H9 (cell line): ENCODE measurements around the gene DNAAF2. TPM values are rescaled to one million over a fixed set of nuclear protein-coding genes. Genes with fewer than 3 reads are reported as not detected.

Experiments used
- DNase-seq: peaks from one replicate; pipeline ENCODE4 v3.0.0-alpha.2; 2017
- H2AFZ ChIP-seq: one replicate; pipeline ENCODE4 v1.6.1; 2013; ENCODE audit warnings: mild to moderate bottlenecking, low read length, control low read depth, moderate library complexity
- H2AK5ac ChIP-seq: 2 replicates; pipeline ENCODE4 v1.6.1; 2013; ENCODE audit warnings: low read length, control low read depth, mixed read lengths; ENCODE audit not compliant: insufficient read length
- H2BK120ac ChIP-seq: one replicate; pipeline ENCODE4 v1.6.1; 2013; ENCODE audit warnings: low read depth, mild to moderate bottlenecking, low read length, control low read depth, inconsistent platforms; ENCODE audit not compliant: poor library complexity, severe bottlenecking
- H2BK12ac ChIP-seq: 2 replicates; pipeline ENCODE4 v1.6.1; 2013; ENCODE audit warnings: low read length, control low read depth, mixed read lengths, low read depth; ENCODE audit not compliant: insufficient read length
- H2BK15ac ChIP-seq: 2 replicates; pipeline ENCODE4 v1.6.1; 2013; ENCODE audit warnings: low read depth, low read length, control low read depth
- H2BK20ac ChIP-seq: one replicate; pipeline ENCODE4 v1.6.1; 2013; ENCODE audit warnings: low read depth, mild to moderate bottlenecking, low read length, control low read depth, inconsistent platforms; ENCODE audit not compliant: poor library complexity, severe bottlenecking
- H2BK5ac ChIP-seq: 2 replicates; pipeline ENCODE4 v1.6.1; 2013; ENCODE audit warnings: low read length, control low read depth, mixed read lengths; ENCODE audit not compliant: insufficient read length
- H3K14ac ChIP-seq: 2 replicates; pipeline ENCODE4 v1.6.1; 2013; ENCODE audit warnings: low read length, control low read depth; ENCODE audit not compliant: insufficient read depth
- H3K18ac ChIP-seq: 2 replicates; pipeline ENCODE4 v1.6.1; 2013; ENCODE audit warnings: low read depth, mild to moderate bottlenecking, mixed read lengths, low read length, control low read depth; ENCODE audit not compliant: insufficient read length
- H3K23ac ChIP-seq: 2 replicates; pipeline ENCODE4 v1.6.1; 2013; ENCODE audit warnings: low read length, control low read depth, mixed read lengths, low read depth; ENCODE audit not compliant: insufficient read length
- H3K23me2 ChIP-seq: 2 replicates; pipeline ENCODE4 v1.6.1; 2013; ENCODE audit warnings: low read depth, mild to moderate bottlenecking, mixed read lengths, low read length, control low read depth; ENCODE audit not compliant: insufficient read length, poor library complexity, severe bottlenecking
- H3K27ac ChIP-seq: 2 replicates; pipeline ENCODE4 v1.5.1; 2013; ENCODE audit warnings: low read length, control low read depth, mixed read lengths, low read depth; ENCODE audit not compliant: insufficient read length
- H3K27me3 ChIP-seq: 2 replicates; pipeline ENCODE4 v1.6.1; 2013; ENCODE audit warnings: low read length, control low read depth, inconsistent platforms; ENCODE audit not compliant: insufficient read depth
- H3K4ac ChIP-seq: 2 replicates; pipeline ENCODE4 v1.6.1; 2013; ENCODE audit warnings: low read depth, mild to moderate bottlenecking, control low read depth, inconsistent platforms, low read length, moderate library complexity
- H3K4me1 ChIP-seq: 2 replicates; pipeline ENCODE4 v1.6.1; 2013; ENCODE audit warnings: low read length, control low read depth, inconsistent platforms; ENCODE audit not compliant: insufficient read depth
- H3K4me2 ChIP-seq: 2 replicates; pipeline ENCODE4 v1.6.1; 2013; ENCODE audit warnings: low read length, control low read depth, mixed read lengths; ENCODE audit not compliant: insufficient read length, insufficient read depth
- H3K56ac ChIP-seq: 2 replicates; pipeline ENCODE4 v1.6.1; 2013; ENCODE audit warnings: low read depth, mild to moderate bottlenecking, mixed read lengths, low read length, control low read depth; ENCODE audit not compliant: insufficient read length
- H3K79me1 ChIP-seq: 2 replicates; pipeline ENCODE4 v1.6.1; 2013; ENCODE audit warnings: low read depth, mild to moderate bottlenecking, moderate library complexity, low read length, control low read depth, inconsistent platforms; ENCODE audit not compliant: insufficient read depth, poor library complexity, severe bottlenecking
- H3K79me2 ChIP-seq: 2 replicates; pipeline ENCODE4 v1.6.1; 2013; ENCODE audit warnings: low read length, control low read depth, inconsistent platforms; ENCODE audit not compliant: insufficient read depth
- H3K9ac ChIP-seq: 2 replicates; pipeline ENCODE4 v1.6.1; 2013; ENCODE audit warnings: low read length, control low read depth, mixed read lengths; ENCODE audit not compliant: insufficient read length; ENCODE audit errors: extremely low read depth
- H3K9me3 ChIP-seq: one replicate; pipeline ENCODE4 v1.6.1; 2013; ENCODE audit warnings: low read depth, low read length, inconsistent platforms; ENCODE audit not compliant: control insufficient read depth
- H3T11ph ChIP-seq: one replicate; pipeline ENCODE4 v1.6.1; 2013; ENCODE audit warnings: mild to moderate bottlenecking, low read length, control low read depth, inconsistent platforms
- H4K20me1 ChIP-seq: one replicate; pipeline ENCODE4 v1.6.1; 2013; ENCODE audit not compliant: control insufficient read depth, insufficient read length, insufficient read depth
- H4K5ac ChIP-seq: 2 replicates; pipeline ENCODE4 v1.6.1; 2013; ENCODE audit warnings: low read depth, mild to moderate bottlenecking, mixed read lengths, low read length, control low read depth; ENCODE audit not compliant: insufficient read length
- H4K8ac ChIP-seq: replicated peaks from 2 replicates; pipeline ENCODE4 v1.6.1; 2013; ENCODE audit warnings: low read length, control low read depth, mixed read lengths, low read depth; ENCODE audit not compliant: insufficient read length
- H4K91ac ChIP-seq: 2 replicates; pipeline ENCODE4 v1.6.1; 2013; ENCODE audit warnings: low read depth, mild to moderate bottlenecking, moderate library complexity, mixed read lengths, low read length, control low read depth; ENCODE audit not compliant: insufficient read length
- H3K27ac Mint-ChIP-seq, 3 experiments: 2 replicates in 2 of 3; 3 replicates in 1 of 3; pipeline ENCODE4 v1.8.0; 2020 to 2021; ENCODE audit warnings: mixed read lengths in 3 of 3, mild to moderate bottlenecking in 1 of 3, moderate library complexity in 1 of 3
- H3K27me3 Mint-ChIP-seq: 2 replicates; pipeline ENCODE4 v1.8.0; 2021; ENCODE audit warnings: low read depth, mild to moderate bottlenecking, moderate library complexity, mixed read lengths
- H3K36me3 Mint-ChIP-seq, 3 experiments: 2 replicates in 2 of 3; 3 replicates in 1 of 3; pipeline ENCODE4 v1.8.0; 2020 to 2021; ENCODE audit warnings: low read depth in 3 of 3, mixed read lengths in 3 of 3; ENCODE audit not compliant: insufficient read depth in 1 of 3
- H3K4me1 Mint-ChIP-seq, 2 experiments: 2 replicates each; pipeline ENCODE4 v1.8.0; 2020; ENCODE audit warnings: mixed read lengths in 2 of 2
- H3K4me3 Mint-ChIP-seq, 2 experiments: 2 replicates in 1 of 2; 3 replicates in 1 of 2; pipeline ENCODE4 v1.8.0; 2020 to 2021; ENCODE audit warnings: mild to moderate bottlenecking in 2 of 2, mixed read lengths in 2 of 2, moderate library complexity in 1 of 2
- H3K9me3 Mint-ChIP-seq, 2 experiments: 2 replicates in 1 of 2; 3 replicates in 1 of 2; pipeline ENCODE4 v1.8.0; 2020; ENCODE audit warnings: mild to moderate bottlenecking in 2 of 2, mixed read lengths in 2 of 2, moderate library complexity in 1 of 2
- WGBS: extraction: QIAGEN DNeasy Blood & Tissue Kit; methylation state at CpG from one replicate; pipeline ENCODE4 v1.1.7; 2013; ENCODE audit warnings: missing lambda C conversion rate, low lambda C conversion rate, mixed read lengths; ENCODE audit not compliant: insufficient read length; ENCODE audit errors: extremely low coverage; 5-methylcytosine and 5-hydroxymethylcytosine counted together
- total RNA-seq: library from RNA; stranded (reverse); gene quantifications from 2 replicates; pipeline ENCODE4 v1.2.1, GENCODE V29; 2021
- TF ChIP-seq, protein P1 (sequence below): fragments of 200-600 bp; sonication (generic); conservative IDR thresholded peaks from 3 replicates; pipeline ENCODE4 v1.8.0; 2021; ENCODE audit warnings: antibody characterized with exemption, mild to moderate bottlenecking

The DNAAF2 gene
- total RNA-seq, 1 experiment from 2014 or later = 26.3 TPM

DNA sequence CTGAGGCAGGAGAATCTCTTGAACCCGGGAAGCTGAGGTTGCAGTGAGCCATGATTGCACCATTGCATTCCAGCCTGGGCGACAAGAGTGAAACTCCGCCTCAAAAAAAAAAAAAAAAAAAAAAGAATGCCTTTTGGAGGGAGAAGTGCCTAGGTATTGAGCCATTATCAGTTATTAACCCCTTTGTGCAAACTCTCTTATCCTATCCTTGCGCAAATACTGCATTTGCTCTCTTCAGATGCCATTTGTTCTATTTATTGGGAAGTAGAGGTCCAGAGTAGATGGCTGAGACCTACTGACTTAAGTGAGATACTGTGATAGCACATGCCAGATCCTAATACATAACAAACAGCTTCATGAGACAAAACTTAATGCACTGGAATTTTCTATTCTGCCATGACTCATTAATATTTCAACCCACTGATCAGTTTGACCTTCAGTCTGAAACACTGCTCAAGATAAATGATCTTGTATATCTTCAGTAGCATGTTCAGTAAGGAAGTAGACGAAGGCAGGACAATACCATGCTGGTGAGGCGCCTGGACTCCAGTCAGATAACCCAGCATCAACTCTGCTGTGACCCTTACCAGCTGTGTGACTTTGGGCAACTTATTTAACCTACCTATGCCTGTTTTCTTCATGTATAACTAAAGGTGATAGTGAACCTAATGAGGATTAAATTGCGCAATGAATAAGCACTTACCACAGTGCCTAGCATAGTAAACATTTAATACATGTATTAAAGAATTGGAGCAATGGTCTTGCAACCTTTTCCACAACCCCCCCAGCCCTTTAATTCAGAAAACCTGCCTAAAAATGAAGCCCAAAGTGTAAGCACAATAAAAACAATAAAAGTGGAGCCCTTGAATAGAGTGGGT lies 5.7 kb upstream of the DNAAF2 start:
- Mint-ChIP-seq H3K9me3 (no peaks in the 10 kb centered on the region), H3K4me3 (no peak overlapping the region), H3K4me1 (peaks cover 4 to 20% of the 10 kb centered on the region in 2 experiments), H3K36me3 (peaks cover 18 to 47% (median 19%) of the 10 kb centered on the region in 3 experiments; a peak in 6 of 7 replicates), H3K27me3 (no peaks in the 10 kb centered on the region), H3K27ac (peak overlapping the region in 1 of 3 experiments; percentile 46; a peak in 2 of 7 replicates)
- DNase-seq = no peak
- Histone ChIP-seq H3K9ac (no peak overlapping the region), H3K23ac (no peak overlapping the region), H3K14ac (no peak overlapping the region), H3K27ac (no peak overlapping the region), H3K9me3 (no peaks in the 10 kb centered on the region), H3K23me2 (no peaks in the 10 kb centered on the region), H3K4ac (no peak overlapping the region), H2BK120ac (no peak overlapping the region), H2AK5ac (no peak overlapping the region), H4K20me1 (no peaks in the 10 kb centered on the region), H3K79me2 (peaks cover 4% of the 10 kb centered on the region; the same call in 1 of the 2 replicates), H3K27me3 (no peaks in the 10 kb centered on the region), H4K5ac (no peak overlapping the region), H3K56ac (no peak overlapping the region), H3K4me1 (no peaks in the 10 kb centered on the region; the same call in 1 of the 2 replicates), H3K4me2 (no peak overlapping the region), H4K91ac (no peak overlapping the region), H3T11ph (no peak overlapping the region), H2BK15ac (no peak overlapping the region), H2BK20ac (no peak overlapping the region), H2AFZ (no peak overlapping the region), H3K79me1 (peaks cover 8% of the 10 kb centered on the region), H3K18ac (no peak overlapping the region), H4K8ac (no peak overlapping the region), H2BK5ac (no peak overlapping the region), H2BK12ac (no peak overlapping the region)
- TF ChIP-seq, protein P1, sequence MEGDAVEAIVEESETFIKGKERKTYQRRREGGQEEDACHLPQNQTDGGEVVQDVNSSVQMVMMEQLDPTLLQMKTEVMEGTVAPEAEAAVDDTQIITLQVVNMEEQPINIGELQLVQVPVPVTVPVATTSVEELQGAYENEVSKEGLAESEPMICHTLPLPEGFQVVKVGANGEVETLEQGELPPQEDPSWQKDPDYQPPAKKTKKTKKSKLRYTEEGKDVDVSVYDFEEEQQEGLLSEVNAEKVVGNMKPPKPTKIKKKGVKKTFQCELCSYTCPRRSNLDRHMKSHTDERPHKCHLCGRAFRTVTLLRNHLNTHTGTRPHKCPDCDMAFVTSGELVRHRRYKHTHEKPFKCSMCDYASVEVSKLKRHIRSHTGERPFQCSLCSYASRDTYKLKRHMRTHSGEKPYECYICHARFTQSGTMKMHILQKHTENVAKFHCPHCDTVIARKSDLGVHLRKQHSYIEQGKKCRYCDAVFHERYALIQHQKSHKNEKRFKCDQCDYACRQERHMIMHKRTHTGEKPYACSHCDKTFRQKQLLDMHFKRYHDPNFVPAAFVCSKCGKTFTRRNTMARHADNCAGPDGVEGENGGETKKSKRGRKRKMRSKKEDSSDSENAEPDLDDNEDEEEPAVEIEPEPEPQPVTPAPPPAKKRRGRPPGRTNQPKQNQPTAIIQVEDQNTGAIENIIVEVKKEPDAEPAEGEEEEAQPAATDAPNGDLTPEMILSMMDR = no peak
- no CpG with 5 or more reads among the region's 7 CpGs for WGBS
